ENCODE data around the gene PIP4K2C. TPM values are rescaled to one million over a fixed set of nuclear protein-coding genes. Genes with fewer than 3 reads are reported as not detected.

PIP4K2C gene
- total and polyA plus RNA-seq, 10 of the 15 experiments (the other 5 are each of a cell fraction or from before 2014, with no cell fraction given), result 4.8 to 25.1 (median 14.9) TPM

DNA sequence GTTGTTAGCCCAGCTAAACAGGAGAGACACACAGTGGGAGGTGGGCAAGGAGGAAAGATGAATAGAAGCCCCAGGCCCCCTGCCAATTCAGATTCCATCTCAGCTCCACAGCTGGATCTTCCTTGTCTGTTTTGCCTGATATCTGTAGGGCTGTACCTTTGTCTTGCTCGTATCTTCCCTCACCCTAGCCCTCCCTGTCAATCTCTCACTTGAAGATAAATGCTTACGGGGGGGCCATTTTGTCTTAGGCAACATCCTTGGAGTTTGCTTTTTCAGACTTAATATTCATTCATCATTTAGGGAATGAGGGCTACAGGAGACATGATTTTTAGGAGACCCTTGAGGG, 38.7 kb upstream of the PIP4K2C start:
- FAIRE-seq (no peak), DNase-seq (ENCODE audit: low read depth, low spot score) (no peak), ATAC-seq (no peak)
- Histone ChIP-seq H3K9me3 (replicated peaks; ENCODE audit: control insufficient read depth, insufficient read depth, low read length) (no peaks in the 10 kb centered on the region), H4K20me1 (ENCODE audit: control insufficient read depth, insufficient read depth) (no peaks in the 10 kb centered on the region), H3K27me3 (replicated peaks in 1 of 2; ENCODE audit: control insufficient read depth in 2 of 2, insufficient read depth in 2 of 2, low read length in 1 of 2) (peaks cover 0 to 3% of the 10 kb centered on the region in 2 experiments; a peak in 2 of 4 replicates), H3K27ac (ENCODE audit: control insufficient read depth, insufficient read depth) (no peak overlapping the region), H3K4me2 (ENCODE audit: control insufficient read depth, insufficient read depth) (no peak overlapping the region), H3K36me3 (ENCODE audit: control insufficient read depth in 2 of 2, insufficient read depth in 2 of 2, low read length in 1 of 2) (no peaks in the 10 kb centered on the region), H2AFZ (ENCODE audit: control insufficient read depth, low read depth, low read length) (no peak overlapping the region), H3K79me2 (ENCODE audit: control insufficient read depth, insufficient read depth, low read length) (no peaks in the 10 kb centered on the region), H3K4me1 (ENCODE audit: control insufficient read depth, insufficient read depth, low read length) (0 out of 2 replicates have a peak, but pooled peaks cover 2% of the 10 kb centered on the region), H3K9ac (ENCODE audit: control insufficient read depth, insufficient read depth, low read length) (no peak overlapping the region), H3K4me3 (no peak overlapping the region)
- TF ChIP-seq YY1 (IDR thresholded peaks at IDR 0.05; ENCODE audit: low read depth, low read length), result no peak
- no peak for TF ChIP-seq POLR2A (IDR thresholded peaks at IDR 0.05; ENCODE audit: low read depth, low read length)
- TF ChIP-seq RB1 (IDR thresholded peaks at IDR 0.05; ENCODE audit: borderline replicate concordance), result no peak
- no peak for TF ChIP-seq JUNB (IDR thresholded peaks at IDR 0.05)
- TF ChIP-seq NFIC (IDR thresholded peaks at IDR 0.05; ENCODE audit: low read depth, low read length), result no peak
- no peak for TF ChIP-seq SIX5 (IDR thresholded peaks at IDR 0.05; ENCODE audit: low read depth, low read length, severe bottlenecking)
- TF ChIP-seq KAT2A (conservative IDR thresholded peaks at IDR 0.05; ENCODE audit: control insufficient read depth, low read depth, low read length), result no peak
- no peak for TF ChIP-seq HDAC2 (IDR thresholded peaks at IDR 0.05)
- no peak for TF ChIP-seq ZBTB33 (IDR thresholded peaks at IDR 0.05)
- no peak for TF ChIP-seq NRF1 (conservative IDR thresholded peaks at IDR 0.05; ENCODE audit: low read depth, low read length)
- TF ChIP-seq TCF7 (IDR thresholded peaks at IDR 0.05; ENCODE audit: borderline replicate concordance), result no peak
- no peak for TF ChIP-seq LARP7 (IDR thresholded peaks at IDR 0.05)
- TF ChIP-seq RFX5 (IDR thresholded peaks at IDR 0.05; ENCODE audit: low read depth, low read length), result no peak
- no peak for TF ChIP-seq CBX5 (IDR thresholded peaks at IDR 0.05; ENCODE audit: low read depth)
- TF ChIP-seq FOXK2 (IDR thresholded peaks at IDR 0.05), result no peak
- TF ChIP-seq ZBED1 (IDR thresholded peaks at IDR 0.05; ENCODE audit: borderline replicate concordance), result no peak
- CTCF ChIA-PET, result interaction anchor here (1.3 to 1.8 kb wide), 3 partner anchors 9 to 33 kb away, joined by 4 to 9 read pairs (median 5); no protein-coding TSS in a partner anchor
- intact Hi-C loops (cut with micrococcal nuclease; ENCODE audit: unreplicated experiment), result no loop called here
- in situ Hi-C loops (cut with MboI), result no loop called here
- RAD21 ChIA-PET (ENCODE audit: unreplicated experiment), result no interaction called here
- SMC1A ChIA-PET (ENCODE audit: uncharacterized antibody, unreplicated experiment), result interaction anchor here (0.8 kb wide), 1 partner anchor 9 kb away, joined by 3 read pairs; no protein-coding TSS in a partner anchor
- WGBS (ENCODE audit: insufficient coverage, insufficient replicate concordance, low lambda C conversion rate, missing lambda C conversion rate), result 31% methylated on average over 2 of the region's 2 CpGs
- BruUV-seq (replicated peaks), result no TSS peak
- POLR2A ChIA-PET, result interaction anchor here (0.6 kb wide), 1 partner anchor 253 kb away, joined by 3 read pairs; no protein-coding TSS in a partner anchor
